SH-SY5Y (cell line): ENCODE data around the gene HIVEP2.
A peak's percentile ranks its signal among the peaks of the same experiment; 100 is the strongest.

Experiments used
- GATA2 ChIP-seq: IDR thresholded peaks from 2 replicates; pipeline ENCODE4 v1.6.1; 2011; ENCODE audit warnings: mild to moderate bottlenecking, low read depth, low read length
- GATA3 ChIP-seq: IDR thresholded peaks from 2 replicates; pipeline ENCODE4 v1.6.1; 2011; ENCODE audit warnings: low read depth, mild to moderate bottlenecking, low read length, moderate library complexity

HIVEP2 gene

GRCh38 chr6:142707255-142707654, 237.7 kb downstream of the HIVEP2 start:
- TF ChIP-seq GATA3 (no peak), GATA2 (no peak)

DNA sequence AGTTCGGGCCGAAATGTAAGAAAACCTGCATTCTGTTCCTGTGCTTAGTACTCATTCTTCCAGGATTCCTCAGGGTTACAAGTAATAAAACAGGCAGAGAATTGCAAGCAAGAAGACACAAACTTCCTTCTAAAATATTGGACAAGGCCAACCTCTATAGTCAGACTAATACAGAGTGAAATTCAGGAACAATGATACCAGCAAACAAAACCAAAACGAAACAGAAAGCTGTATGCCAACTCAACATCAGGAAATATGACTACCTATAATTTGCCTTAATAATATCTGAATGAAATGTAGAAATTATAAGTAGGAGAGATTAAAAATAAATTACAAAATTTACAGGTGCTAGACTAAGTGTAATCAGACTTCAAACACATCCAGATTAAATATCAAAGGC, 238.8 kb downstream of the HIVEP2 start:
- TF ChIP-seq GATA3: no peak
- TF ChIP-seq GATA2: no peak

DNA sequence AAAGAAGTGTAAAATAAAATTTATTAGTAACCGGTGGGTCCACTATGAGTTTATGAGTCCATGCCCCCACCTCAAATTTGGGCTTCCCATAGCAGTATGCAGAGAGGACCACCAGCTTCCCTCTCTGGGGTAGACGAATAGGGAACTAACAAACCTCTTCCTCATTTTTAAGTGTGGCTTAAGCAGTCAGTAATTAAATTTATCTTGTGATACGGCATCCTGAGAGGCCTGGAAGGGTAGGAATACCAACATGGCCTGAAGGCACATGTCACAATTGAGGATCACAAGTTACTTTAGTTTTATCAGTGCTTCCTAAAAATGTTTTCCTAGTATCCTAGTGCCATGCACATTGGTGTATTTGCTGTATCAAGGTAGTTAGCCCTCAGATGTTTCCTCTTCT, 239.9 kb downstream of the HIVEP2 start:
- no peak for TF ChIP-seq GATA2
- no peak for TF ChIP-seq GATA3

DNA sequence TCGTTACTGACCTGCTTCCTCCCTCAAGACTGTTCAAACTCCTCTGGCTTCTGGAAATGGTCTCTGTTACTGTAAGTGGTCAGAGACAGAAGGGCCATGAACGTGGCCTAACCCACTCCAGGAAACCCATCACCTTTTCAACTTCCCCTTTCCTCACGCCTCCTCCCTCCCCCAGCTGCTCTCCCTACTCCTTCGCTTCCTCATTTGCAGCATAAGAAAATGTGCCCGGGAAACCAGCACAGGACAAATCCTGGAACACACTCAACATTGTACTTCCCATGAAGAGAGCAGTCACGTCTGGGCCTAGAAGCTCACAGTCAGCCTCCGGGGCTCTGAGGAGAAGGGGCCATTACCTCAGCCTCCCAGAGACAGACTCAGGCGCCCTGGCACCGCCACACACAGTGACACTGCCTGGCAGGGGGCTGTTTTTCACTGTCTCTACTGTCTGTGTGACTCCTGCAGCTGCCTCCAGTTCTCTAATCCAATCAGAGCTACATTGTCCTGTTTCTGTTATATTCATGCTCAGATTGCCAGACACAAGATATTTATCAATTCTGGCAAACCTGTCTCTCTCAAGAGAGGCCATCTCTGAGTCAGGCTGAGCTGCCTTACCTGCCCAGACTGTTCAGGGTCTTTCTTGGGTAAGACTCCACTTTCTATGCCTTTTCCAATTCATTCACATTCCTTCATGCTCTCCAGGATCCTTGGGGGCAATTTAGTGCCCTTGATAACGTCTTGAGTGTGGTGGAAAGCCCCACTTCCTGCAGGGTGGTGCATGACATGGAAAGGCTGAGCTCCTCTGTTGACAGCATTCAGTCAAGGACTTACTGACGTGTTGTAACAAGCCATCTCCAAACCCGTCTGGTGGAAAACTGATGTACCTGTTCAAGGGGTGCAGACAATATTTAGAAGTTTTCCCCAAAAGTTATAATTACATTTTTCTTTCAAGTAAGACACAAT, 242.2 kb downstream of the HIVEP2 start:
- TF ChIP-seq GATA3: peak; percentile 73
- TF ChIP-seq GATA2: peak; percentile 93
